ENCODE data around the gene TBC1D14.
A peak's percentile ranks its signal among the peaks of the same experiment; 100 is the strongest.
"Not testable (repeated sequence)": the region's sequence is repeated elsewhere in the genome, so short reads cannot be mapped to it uniquely, and the experiment has no call there.

The TBC1D14 gene

GRCh38 chr4:6909113-6909969, at the start of gene TBC1D14:
Gene TBC1D14, plus strand, starts transcription at chr4:6909826. Its CDS starts 13,564 bp downstream, at chr4:6923390.
- no peak for DNase-seq

- DNase-seq = no peak
Measured at GRCh38 chr4:6868386-6868785, 41.2 kb upstream of the TBC1D14 start.

- no peak for DNase-seq
Measured at GRCh38 chr4:6869944-6870343, 39.7 kb upstream of the TBC1D14 start.

GRCh38 chr4:6873291-6873690, 36.3 kb upstream of the TBC1D14 start:
- DNase-seq = no peak

GRCh38 chr4:6873792-6874461, 35.7 kb upstream of the TBC1D14 start:
- DNase-seq = no peak

- no peak for DNase-seq
Measured at GRCh38 chr4:6874981-6875380, 34.6 kb upstream of the TBC1D14 start.

- DNase-seq = no peak
Measured at GRCh38 chr4:6875431-6875831, 34.2 kb upstream of the TBC1D14 start.

GRCh38 chr4:6876440-6876839, 33.2 kb upstream of the TBC1D14 start:
- no peak for DNase-seq

GRCh38 chr4:6877067-6877466, 32.6 kb upstream of the TBC1D14 start:
- no peak for DNase-seq

GRCh38 chr4:6878451-6879059, 31.1 kb upstream of the TBC1D14 start:
- DNase-seq = no peak

- DNase-seq = no peak
Measured at GRCh38 chr4:6880691-6881090, 28.9 kb upstream of the TBC1D14 start.

GRCh38 chr4:6881908-6882307, 27.7 kb upstream of the TBC1D14 start:
- DNase-seq = no peak

GRCh38 chr4:6884341-6884870, 25.2 kb upstream of the TBC1D14 start:
- DNase-seq = no peak

- DNase-seq = peak; percentile 57
Measured at GRCh38 chr4:6885953-6886557, 23.6 kb upstream of the TBC1D14 start.

GRCh38 chr4:6886886-6887285, 22.7 kb upstream of the TBC1D14 start:
- DNase-seq = no peak

- DNase-seq = no peak
Measured at GRCh38 chr4:6887591-6888371, 21.8 kb upstream of the TBC1D14 start.

GRCh38 chr4:6888506-6889071, 21.0 kb upstream of the TBC1D14 start:
- DNase-seq = no peak

- DNase-seq = no peak
Measured at GRCh38 chr4:6889101-6889735, 20.4 kb upstream of the TBC1D14 start.

GRCh38 chr4:6889736-6890324, 19.8 kb upstream of the TBC1D14 start:
- DNase-seq = no peak

- no peak for DNase-seq
Measured at GRCh38 chr4:6890358-6890757, 19.3 kb upstream of the TBC1D14 start.

GRCh38 chr4:6890971-6891370, 18.7 kb upstream of the TBC1D14 start:
- not testable (repeated sequence) for DNase-seq
